Measurements from ENCODE around the gene LSM5. TPM values are rescaled to one million over a fixed set of nuclear protein-coding genes. Genes with fewer than 3 reads are reported as not detected.

The LSM5 gene
- polyA plus RNA-seq, 1 experiment: 6.7 TPM

DNA sequence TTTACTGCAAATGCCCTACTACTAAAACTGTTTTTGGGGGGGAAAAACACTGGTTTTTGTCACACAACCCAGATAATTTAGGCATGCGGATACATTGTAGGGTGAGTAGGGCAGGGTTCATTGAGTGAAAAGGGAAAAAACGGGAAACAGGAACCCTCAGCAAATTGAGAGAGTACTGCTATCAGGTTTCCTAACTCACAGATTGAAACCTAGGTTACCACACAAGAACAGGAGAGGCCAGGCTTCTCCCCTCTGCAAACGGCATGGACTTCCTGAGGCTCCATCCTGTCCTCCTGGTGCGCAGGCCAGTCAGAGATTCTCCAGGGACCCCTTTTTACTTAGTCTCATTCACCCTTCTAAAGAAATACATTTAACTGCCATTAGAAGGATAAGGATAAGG lies 35.7 kb upstream of the LSM5 start:
- CTCF ChIA-PET: no interaction called here
- POLR2A ChIA-PET: no interaction called here
- TF ChIP-seq, protein P1, sequence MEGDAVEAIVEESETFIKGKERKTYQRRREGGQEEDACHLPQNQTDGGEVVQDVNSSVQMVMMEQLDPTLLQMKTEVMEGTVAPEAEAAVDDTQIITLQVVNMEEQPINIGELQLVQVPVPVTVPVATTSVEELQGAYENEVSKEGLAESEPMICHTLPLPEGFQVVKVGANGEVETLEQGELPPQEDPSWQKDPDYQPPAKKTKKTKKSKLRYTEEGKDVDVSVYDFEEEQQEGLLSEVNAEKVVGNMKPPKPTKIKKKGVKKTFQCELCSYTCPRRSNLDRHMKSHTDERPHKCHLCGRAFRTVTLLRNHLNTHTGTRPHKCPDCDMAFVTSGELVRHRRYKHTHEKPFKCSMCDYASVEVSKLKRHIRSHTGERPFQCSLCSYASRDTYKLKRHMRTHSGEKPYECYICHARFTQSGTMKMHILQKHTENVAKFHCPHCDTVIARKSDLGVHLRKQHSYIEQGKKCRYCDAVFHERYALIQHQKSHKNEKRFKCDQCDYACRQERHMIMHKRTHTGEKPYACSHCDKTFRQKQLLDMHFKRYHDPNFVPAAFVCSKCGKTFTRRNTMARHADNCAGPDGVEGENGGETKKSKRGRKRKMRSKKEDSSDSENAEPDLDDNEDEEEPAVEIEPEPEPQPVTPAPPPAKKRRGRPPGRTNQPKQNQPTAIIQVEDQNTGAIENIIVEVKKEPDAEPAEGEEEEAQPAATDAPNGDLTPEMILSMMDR (IDR thresholded peaks at IDR 0.05; ENCODE audit: insufficient read depth, low read depth, low read length): no peak

DNA sequence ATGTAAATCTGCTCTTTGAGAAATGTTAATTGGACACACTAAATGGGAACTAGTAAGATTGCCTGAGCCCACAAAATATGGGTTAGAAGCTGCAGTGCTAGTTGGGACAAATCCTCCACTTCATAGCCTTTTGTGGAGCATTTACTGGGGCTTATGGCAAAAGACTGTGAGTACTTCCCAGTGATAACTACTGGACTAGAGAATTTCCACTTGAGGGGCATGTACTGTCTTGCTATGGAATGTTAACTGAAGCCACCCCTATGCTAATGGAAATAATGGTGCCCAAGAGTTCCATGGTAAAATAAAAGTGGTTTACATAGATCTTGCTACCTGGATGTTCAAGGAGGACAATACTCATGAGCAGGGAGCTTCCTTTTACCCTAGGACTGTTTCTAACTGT lies 34.5 kb upstream of the LSM5 start:
- Histone ChIP-seq H3K4me3 (ENCODE audit: low read depth, low read length) (no peak overlapping the region), H3K27me3 (ENCODE audit: control insufficient read depth, insufficient read depth, low read length) (no peaks in the 10 kb centered on the region), H3K36me3 (ENCODE audit: control insufficient read depth, insufficient read depth, low read length) (no peaks in the 10 kb centered on the region)
- ChIA-PET CTCF (no interaction called here), POLR2A (no interaction called here)
- TF ChIP-seq, protein P1 (IDR thresholded peaks at IDR 0.05; ENCODE audit: insufficient read depth, low read depth, low read length): no peak
- DNase-seq (ENCODE audit: low read depth): no peak

More for the DNA sequence above, 35.7 kb upstream of the LSM5 start:
- no peak overlapping the region for H3K4me3 ChIP-seq (ENCODE audit: low read depth, low read length)
- no peak for DNase-seq (ENCODE audit: low read depth)
- no peaks in the 10 kb centered on the region for H3K27me3 ChIP-seq (ENCODE audit: control insufficient read depth, insufficient read depth, low read length)
- no peaks in the 10 kb centered on the region for H3K36me3 ChIP-seq (ENCODE audit: control insufficient read depth, insufficient read depth, low read length)

DNA sequence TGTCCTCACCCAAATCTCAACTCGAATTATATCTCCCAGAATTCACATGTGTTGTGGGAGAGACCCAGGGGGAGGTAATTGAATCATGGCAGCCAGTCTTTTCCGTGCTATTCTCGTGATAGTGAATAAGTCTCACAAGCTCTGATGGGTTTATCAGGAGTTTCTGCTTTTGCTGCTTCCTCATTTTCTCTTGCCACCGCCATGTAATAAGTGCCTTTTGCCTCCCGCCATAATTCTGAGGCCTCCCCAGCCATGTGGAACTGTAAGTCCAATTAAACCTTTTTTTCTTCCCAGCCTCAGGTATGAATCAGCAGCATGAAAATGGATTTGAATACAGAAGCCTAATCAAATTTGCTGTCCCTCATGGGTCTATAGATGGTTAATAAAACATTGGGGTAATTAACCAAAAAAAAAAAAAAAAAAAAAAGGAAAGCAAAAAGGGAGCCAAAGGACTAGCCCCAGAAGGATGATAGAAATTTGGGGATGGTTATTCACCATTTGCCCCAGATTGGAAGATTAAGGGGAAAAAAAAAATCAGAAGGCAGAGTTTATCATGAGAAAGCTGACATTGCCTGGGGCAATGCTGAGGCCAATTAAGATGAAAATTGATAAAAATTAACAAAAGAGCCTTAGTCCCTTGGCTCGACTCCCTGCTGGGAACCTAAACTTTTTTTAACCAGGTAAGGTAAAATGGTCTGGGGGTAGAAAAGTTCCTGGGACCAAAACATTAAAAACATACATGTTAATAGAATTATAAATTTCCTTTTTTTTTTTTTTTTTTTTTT lies 32.8 kb upstream of the LSM5 start:
- CTCF ChIA-PET: no interaction called here
- POLR2A ChIA-PET: no interaction called here
- no peak for DNase-seq (ENCODE audit: low read depth)
- TF ChIP-seq, protein P1 (IDR thresholded peaks at IDR 0.05; ENCODE audit: insufficient read depth, low read depth, low read length): no peak
- Histone ChIP-seq H3K36me3 (ENCODE audit: control insufficient read depth, insufficient read depth, low read length) (no peaks in the 10 kb centered on the region), H3K4me3 (ENCODE audit: low read depth, low read length) (no peak overlapping the region), H3K27me3 (ENCODE audit: control insufficient read depth, insufficient read depth, low read length) (no peaks in the 10 kb centered on the region)

DNA sequence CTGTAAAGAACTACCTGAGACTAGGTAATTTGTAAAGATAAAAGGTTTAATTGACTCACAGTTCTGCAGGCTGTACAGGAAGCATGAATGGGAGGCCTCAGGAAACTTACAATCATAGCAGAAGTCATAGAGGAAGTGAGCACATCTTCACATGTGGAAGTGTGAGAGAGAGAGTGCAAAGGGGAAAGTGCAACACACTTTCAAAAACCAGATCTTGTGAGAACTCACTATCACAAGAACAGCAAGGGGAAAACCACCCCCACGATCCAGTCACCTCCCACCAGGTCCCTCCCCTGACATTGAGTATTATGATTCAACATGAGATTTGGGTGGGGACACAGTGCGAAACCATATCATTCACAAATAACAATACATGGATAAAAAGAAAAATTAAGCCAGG lies 29.6 kb upstream of the LSM5 start:
- H3K27me3 ChIP-seq (ENCODE audit: control insufficient read depth, insufficient read depth, low read length): no peaks in the 10 kb centered on the region
- no peak for DNase-seq (ENCODE audit: low read depth)
- TF ChIP-seq, protein P1 (IDR thresholded peaks at IDR 0.05; ENCODE audit: insufficient read depth, low read depth, low read length): no peak
- no peaks in the 10 kb centered on the region for H3K36me3 ChIP-seq (ENCODE audit: control insufficient read depth, insufficient read depth, low read length)
- no peak overlapping the region for H3K4me3 ChIP-seq (ENCODE audit: low read depth, low read length)
- ChIA-PET POLR2A (no interaction called here), CTCF (no interaction called here)

DNA sequence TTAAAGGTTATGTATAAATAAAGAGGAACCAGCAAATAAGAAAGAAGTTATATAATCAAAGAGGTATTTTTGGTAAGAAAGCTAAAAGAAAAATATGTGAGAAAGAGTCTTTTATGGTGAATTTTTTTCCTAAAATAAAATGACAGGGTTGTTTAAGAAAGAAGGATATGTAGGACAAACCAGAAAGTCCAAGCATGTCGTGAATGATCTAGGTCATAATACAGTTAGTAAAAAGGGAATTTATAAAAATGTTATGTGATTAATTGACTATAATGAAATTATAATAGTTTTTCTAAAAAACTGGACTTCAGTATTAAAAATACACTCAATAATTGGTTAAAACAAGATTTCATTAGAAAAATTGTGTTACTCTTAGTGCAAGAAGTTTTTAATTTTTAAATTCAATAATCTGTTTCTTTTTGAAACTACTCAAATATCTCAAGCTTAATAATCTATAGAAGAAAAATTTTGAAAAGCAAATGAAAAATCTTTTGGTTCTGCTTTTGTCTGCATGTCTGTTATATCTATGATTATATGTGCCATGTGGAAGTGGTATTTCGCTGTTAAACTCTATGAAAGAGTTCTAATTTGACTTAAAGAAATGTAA lies 28.5 kb upstream of the LSM5 start:
- no peak for DNase-seq (ENCODE audit: low read depth)
- H3K27me3 ChIP-seq (ENCODE audit: control insufficient read depth, insufficient read depth, low read length): no peaks in the 10 kb centered on the region
- POLR2A ChIA-PET: no interaction called here
- CTCF ChIA-PET: no interaction called here
- no peaks in the 10 kb centered on the region for H3K36me3 ChIP-seq (ENCODE audit: control insufficient read depth, insufficient read depth, low read length)
- no peak overlapping the region for H3K4me3 ChIP-seq (ENCODE audit: low read depth, low read length)
- TF ChIP-seq, protein P1 (IDR thresholded peaks at IDR 0.05; ENCODE audit: insufficient read depth, low read depth, low read length): no peak

Data from BJ (cell line).